HG02943 (cell line): Measurements from ENCODE around the gene ORC2.
"Not testable (repeated sequence)": the region's sequence is repeated elsewhere in the genome, so short reads cannot be mapped to it uniquely, and the experiment has no call there.

Source experiments
- ATAC-seq: cut with Tn5 transposase; IDR thresholded peaks from one replicate; pipeline ENCODE4 v1.9.1; 2021; ENCODE audit warnings: mild to moderate bottlenecking, low read depth, moderate library complexity; ENCODE audit not compliant: unreplicated experiment

Gene ORC2

DNA sequence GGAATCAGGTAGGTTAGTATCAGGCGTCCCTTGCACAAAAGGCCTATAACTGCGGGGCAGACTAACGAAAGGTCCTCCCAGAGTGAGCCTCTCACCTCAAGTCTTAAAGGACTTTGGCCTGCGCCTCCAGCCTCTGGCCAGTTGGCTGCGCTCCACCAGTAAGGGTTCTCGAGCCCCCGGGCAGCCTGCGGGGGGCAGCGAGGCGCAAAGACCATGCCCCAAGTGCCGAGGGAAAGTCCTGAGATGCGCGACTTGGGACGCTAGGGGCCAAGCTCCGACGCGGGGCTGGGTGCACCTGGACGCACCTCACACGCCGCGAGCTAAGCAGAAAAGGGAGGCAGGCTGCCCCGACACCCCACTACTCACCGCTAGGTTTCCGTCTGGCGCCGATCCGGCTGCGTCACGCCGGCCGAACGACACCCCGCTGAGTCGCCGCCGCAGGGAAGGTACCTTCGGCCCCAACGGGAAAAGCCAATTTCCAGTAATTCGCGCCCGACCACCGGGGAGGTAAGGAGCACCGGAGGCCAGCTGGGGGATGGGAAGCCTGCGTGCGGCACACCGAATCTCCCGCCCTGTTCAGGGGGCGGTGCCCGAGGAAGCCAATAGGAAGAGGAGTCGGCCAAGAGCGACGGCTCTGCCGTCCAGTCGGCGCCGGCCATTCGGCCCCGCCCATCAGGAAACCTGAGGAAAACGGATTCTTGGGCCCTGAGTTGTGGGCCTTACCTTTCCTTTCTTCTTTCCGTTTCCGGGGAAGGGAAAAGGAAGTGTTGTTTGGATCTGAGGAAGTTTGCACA, at the start of gene ORC2:
TSS of gene ORC2 (minus strand) at position 537 of the 794 bp plus-strand sequence. CDS start 5,537 bp downstream, outside the sequence.
- peak; percentile 88 for ATAC-seq

DNA sequence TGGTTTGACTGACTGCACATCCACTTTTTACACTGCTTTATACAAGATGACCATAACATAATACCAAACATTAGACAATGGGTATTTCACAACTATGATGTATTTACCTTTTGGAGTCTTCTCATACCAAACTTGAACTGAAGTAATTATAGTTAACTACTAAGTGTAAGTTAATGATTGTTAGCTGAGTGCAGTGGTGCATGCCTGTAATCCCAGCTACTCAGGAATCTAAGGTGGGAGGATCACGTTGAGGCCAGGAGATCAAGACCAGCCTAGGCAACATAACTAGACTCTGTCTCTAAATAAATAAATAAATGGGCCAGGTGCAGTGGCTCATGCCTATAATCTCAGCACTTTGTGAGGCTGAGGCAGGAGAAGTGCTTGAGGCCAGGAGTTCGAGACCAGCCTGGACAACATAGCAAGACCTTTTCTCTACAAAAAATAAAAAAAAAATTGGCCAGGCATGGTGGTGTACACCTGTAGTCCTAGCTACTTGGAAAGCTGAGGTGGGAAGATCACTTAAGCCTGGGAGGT, 44.9 kb upstream of the ORC2 start:
- ATAC-seq: no peak

DNA sequence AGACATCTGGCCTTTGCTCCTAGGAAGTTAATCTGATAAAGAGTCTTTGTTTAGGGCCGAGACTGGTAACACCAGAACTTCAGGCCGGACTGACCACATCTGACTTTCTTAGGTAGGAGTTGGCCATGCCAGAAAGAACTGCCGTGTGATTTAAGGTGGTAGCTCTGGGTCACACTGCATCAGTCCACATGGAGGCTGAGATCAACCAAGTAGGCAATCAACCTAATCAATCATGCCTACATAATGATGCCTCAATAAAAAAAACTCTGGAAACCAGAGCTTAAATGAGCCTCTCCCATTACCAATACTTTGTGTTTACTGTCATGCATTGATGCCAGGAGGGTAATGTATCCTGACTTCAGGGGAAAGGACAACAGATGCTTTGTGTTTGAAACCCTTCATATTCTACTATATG, 44.1 kb upstream of the ORC2 start:
- ATAC-seq: no peak

DNA sequence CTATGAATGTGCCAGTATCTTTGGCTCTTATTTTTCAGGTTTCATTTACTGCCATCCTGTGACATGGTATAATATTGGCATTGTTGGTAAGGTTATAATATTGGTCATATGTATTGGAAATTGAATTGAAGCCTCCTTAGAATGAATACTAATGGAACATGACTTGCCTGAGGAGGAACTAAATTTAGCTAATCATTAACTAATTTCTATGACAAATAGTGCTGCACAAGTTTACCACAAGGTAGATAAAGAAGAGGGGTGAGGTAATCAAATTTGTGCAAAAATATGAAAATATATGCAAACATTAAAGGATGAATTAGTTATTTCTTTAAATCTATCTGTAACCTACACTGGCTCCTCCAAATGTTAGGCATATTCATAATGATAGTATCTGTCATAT, 43.2 kb upstream of the ORC2 start:
- ATAC-seq: no peak

DNA sequence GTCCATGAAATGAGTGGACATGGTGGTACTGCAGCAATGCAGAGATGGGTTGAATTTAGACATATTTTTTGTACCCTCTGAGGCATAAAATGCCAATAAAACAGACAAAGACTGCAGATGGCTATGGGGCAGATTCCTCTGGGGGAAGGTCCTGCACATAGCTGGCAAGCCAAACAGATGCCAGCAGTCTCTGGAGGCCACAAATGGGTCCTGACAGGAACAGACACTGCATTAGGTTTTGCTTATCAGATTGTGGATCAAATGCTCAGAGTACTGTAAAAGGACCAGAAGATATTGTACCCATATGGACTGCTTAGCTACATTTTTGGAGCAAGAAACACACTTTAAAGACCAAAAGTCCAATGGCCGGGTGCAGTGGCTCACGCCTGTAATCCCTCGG, 40.9 kb upstream of the ORC2 start:
- no peak for ATAC-seq

DNA sequence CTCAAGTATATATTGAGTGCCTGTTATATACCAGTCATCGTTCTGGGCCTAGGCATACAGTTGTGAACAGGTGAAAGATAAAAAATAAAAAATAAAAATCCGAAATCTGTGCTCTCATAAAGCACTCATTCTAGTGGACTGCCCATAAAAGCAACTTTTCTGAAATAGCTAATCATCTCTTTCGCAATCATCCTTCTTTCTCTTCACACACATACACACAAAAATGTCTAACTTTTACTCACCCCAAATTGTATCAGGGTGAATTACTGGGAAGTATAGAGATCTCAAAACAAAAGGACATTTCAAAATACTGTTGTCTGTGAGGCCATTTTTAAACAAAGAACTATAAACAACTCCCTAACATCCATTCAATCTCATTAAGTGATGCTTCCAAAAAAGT, 29.6 kb upstream of the ORC2 start:
- ATAC-seq: no peak

DNA sequence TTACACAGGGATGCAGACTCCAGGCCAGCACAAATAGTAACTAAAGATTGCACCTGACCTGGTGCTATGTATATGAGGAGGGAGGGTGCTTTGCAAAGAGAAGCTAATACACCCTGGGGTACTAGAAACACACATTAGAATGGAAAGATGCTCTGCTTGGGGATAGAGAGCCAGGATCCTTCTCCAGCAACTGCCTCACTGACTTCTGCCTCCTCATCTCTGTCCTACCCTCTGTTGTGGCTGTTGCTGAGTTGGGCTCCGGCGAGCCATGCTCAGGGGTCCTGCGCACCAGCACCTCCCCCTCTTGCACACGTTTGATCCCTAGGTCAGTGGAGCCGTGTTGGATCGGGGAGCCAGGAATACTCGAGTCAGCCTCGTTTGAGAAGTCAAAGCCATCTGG, 23.7 kb upstream of the ORC2 start:
- ATAC-seq: no peak

DNA sequence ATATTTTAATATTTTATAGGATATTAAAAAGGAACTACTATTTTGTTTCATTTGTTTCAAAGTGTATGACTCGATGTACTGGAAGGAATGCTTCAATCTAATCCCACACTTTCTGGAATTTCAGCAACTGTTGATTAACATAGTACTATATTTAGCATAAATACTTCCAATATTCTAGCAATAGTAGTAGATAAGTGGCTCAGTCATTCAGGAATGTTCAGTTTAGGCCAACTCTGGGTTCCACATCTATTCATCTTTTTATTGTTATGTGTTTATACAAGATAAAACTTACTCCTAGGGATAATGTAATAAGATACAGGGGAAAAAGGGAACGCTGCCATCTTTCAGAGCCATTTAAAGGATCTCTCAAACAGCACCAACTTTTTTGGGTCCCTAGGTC, 22.3 kb upstream of the ORC2 start:
- no peak for ATAC-seq

DNA sequence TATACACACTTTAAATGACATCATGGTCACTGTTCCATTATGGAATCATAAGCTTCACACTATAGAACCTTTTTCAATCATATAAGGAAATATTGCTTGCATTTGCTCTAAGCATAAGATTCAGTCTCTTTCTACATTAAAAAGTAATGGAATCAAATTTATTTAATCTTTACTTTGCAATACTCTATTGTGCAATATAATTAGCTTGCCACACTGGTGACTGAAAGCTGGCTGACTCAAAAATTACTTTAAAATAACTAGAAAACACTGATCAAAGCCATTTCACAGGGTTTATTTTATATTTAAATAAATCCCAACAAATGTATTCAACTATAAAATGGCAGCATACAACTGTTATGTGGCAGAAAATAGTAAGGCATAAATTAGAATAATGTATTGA, 13.2 kb upstream of the ORC2 start:
- ATAC-seq: no peak

DNA sequence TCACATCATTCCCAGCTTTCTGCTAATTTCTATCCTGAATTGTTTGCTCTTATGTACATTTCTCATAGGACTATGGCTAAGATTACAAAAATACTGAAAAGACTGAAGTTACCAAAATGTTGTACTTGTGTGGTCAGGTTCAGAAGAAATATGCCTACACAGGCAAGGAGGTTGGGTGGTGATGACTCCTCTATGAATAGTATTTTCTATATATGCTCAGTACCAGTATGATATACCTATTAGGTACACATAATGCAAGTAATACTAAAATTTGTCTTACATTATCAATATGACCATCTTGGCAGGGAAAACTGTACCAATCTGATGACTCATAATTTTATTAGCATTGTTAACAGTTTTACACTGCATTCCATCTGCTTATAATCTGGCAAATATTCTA, 12.2 kb upstream of the ORC2 start:
- ATAC-seq: no peak

DNA sequence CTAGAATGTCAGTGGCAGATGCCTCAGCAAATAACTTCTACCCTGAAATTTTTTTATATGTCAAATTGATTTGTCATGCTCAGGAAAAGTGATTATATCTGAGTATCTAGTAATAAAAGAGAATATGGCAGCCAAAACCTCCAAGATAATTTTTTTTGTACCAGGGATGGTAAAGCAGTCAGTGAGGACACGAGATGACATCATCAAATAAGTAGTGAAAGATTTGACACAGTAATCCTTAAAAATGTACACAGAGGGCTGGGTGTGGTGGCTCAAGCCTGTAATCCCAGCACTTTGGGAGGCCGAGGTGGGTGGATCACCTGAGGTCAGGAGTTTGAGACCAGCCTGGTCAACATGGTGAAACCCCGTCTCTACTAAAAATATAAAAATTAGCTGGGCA, 6.6 kb upstream of the ORC2 start:
- ATAC-seq: not testable (repeated sequence)

DNA sequence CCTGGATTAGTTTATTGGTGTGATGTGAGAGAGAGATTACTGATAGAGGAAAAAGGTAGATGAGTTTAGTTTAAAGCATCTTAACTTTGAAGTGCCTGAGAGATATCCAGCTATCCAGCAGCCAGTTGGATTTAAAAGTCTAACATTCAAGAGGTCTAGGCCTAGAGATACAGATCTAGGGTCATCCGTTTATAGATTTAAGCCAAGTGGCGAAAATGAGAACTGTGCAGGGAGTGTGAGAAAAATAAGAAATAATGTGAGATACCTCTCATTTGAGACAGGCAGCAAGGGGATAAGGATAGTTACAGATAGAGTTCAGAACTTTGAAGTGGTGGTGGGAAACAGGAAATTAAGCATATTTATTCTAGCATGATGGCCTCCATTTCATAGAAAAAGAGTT, 5.3 kb upstream of the ORC2 start:
- ATAC-seq: no peak

DNA sequence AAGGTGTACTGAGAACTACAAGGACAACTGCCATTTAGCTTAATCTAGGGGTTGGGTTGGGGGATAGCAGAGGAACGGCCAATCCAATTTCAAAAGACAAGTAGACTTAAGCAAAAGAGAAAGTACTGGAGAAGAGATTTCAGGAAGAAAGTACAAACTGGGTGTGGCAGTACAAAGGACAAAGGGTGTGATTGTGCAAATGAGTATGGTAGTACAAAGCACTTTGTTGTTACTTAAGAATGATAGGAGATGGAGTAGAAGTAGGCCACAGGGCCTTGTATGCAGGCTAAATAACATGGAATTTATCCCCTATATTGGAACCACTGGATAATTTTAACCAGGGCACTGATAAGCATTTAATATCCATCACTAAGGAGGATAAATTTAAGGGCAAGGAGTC, 4.7 kb upstream of the ORC2 start:
- ATAC-seq: no peak

DNA sequence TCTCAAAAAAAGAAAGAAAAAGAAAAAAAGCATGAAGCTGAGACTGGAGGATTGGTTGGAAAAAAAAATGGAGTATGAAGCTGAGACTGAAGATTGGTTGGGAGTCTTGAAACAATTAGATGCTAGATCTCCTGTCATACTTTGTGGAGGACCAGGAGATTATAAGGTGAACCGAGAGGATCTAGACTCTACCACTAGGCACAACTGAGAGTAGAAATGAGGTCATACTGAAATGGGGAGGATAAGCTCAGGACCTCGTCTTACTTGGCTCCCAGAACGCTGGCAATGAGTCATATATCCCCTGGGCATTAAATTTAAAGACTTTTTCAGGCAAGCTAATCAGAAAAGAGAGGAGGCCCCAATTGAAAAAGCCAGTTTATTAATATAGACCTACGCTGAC, 3.3 kb upstream of the ORC2 start:
- ATAC-seq: no peak

DNA sequence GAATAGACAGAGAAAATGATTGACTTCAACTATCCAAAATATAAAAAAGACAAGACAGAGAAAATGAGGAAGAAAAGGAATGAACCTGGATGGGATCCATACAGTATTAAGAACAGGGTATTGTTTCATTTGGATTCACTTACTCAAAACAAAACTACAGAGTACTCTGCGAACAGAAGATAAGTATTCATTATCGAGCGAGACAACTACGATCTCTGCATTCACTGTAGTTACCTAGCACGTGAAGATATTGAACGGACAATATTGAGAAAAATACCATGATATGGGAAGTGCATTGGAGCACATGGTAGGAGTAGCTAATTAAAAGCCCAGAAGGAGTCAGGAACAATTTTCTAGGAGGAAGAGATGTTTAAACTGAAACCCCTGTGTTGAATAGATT, 1.0 kb upstream of the ORC2 start:
- no peak for ATAC-seq

DNA sequence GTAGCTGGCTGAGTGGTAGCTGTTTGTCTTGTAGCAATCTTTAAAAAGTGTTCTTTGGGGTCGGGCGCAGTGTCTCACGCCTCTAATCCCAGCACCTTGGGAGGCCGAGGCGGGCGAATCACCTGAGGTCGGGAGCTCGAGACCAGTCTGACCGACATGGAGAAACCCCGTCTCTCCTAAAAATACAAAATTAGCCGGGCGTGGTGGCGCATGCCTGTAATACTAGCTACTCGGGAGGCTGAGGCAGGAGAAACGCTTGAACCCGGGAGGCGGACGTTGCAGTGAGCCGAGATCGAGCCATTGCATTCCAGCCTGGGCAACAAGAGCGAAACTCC, 425 bp upstream of the ORC2 start:
- ATAC-seq: peak; percentile 12

DNA sequence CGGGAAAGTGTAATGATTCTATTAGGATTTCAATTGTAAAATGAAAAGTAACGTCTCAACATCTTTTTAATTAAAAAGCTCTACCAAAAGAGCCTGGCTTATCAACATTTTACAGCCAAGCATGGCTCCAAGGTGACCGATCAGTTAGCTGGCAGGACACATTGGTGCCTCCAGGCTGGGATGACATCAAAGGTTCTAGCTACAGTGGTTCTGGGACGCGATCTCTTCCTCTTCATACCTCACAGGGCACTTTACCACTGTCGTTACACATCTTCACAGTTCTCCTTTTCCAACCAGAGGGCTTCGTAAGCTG, 693 bp downstream of the ORC2 start:
- peak; percentile 13 for ATAC-seq

DNA sequence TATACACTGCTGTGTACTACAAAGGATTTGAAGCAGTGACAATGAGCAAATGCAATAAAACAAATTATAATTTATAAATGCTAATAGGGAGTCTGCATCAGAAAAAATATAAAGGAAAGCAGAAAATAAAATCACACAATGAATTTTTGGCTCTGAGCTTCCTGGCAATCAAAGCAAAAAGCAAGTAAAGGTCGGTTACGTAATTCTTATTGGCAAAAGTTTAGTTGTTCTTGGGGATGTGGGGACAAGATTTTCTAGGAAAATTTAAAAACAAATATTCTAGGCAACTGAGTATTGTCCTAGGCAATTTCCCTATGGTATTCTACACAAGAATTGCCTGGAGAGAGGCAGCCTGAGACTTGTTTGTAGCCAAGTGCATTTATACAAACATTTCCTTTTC, 1.8 kb downstream of the ORC2 start:
- ATAC-seq: no peak

DNA sequence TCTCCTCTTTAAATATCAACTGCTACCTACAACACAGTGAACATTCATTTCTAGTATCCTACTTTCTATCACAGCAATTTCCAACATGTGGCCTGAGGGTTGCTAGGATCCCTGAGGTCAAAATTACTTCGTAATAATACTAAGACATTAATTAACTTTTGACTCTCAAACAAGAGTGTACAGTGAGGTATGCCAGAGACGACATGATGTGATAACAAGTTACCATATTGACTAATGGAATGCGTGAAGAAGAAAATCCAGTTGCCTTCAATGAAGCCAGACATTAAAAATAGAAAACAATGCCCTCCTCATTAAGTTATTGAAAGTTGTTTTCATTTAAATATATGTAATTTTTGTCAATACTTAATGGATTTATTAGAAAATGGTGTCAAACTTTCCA, 13.1 kb downstream of the ORC2 start:
- ATAC-seq: no peak

DNA sequence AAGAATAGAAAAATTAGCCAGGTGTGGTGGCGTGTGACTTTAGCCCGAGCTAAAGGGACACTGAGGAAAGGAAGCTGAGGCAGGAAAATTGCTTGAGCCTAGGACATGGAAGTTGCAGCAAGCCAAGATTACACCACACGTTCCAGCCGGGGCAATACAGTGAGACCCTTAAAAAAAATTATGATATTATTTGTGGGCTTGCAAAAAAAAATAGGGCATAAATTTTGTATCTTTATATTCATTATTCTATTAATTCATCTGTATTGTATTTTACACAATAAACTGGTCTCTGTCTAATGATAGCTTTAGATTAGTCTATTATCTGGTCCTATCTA, 18.1 kb downstream of the ORC2 start:
- ATAC-seq: no peak

DNA sequence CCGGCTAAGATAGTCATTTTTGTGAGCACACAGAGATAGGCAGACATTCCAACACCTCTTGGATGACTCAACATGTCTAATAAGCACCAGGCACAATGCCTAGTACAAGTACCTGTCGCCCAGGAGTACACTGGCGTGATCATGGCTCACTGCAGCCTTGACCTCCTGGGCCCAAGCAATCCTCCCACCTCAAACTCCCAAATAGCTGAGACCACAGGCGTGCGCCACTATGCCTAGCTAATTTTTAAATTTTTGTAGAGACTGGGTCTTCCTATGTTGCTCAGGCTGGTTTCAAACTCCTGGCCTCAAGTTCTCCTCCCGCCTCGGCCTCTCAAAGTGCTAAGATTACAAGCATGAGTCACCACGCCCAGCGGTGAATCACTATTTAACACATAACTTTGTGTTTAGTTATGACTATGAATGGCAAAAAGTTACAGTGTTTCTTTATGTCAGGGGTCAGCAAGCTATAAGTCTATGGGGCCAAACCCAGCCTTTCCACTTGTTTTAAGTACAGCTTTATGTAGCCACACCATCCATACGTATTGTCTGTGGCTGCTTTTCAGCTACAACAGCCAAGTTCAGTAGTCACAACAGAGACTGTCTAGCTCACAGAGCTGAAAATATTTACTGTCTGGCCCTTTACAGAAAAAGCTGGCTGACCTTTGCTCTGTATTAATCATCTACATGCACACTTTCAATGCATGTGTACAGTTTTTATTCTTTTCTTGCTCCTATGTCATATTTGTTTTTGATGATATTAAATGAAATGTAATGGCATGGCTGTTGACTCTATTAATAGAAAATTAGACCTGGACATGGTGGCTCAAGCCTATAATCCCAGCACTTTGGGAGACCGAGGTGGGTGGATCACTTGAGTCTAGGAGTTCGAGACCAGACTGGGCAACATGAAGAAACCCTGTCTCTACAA, 18.7 kb downstream of the ORC2 start:
- ATAC-seq: no peak

DNA sequence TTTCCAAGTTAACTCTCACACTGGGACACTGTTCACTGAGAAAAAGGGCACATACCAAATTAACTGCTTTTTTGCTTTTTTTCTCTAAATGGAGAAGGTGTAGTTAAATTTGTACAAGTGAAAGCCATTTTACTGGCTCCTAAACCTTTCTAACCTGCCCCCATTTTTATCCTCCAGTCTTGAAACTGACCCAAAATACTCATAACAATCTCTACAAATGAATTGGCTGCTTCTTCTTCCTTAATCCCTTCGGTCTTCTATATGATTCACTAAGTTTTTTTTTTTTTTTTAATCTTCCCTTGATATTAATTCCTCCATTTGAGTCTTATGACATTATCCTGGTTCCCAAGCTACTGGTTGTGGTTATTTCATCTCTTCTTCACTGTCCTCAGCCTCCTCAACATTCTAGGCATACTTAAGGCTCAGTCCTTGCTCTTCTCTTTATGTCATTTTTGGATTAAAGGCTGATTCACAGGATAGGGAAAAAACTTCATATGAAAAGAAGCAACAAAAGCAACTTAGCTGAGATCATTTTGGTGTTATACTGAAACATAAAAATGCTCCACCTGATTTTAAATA, 19.8 kb downstream of the ORC2 start:
- ATAC-seq: no peak
